Mesenchymal stem cell (in vitro differentiated cells and primary cell): Measurements from ENCODE around the gene CCDC28B.

Experiments used
- DNase-seq: peaks from one replicate; pipeline ENCODE4 v3.0.0-alpha.2; 2013
- H2AFZ ChIP-seq: one replicate; pipeline ENCODE4 v1.6.1; 2013; ENCODE audit warnings: low read depth, mild to moderate bottlenecking, control low read depth, inconsistent platforms, low read length, moderate library complexity
- H2AK5ac ChIP-seq: 2 replicates; pipeline ENCODE4 v1.6.1; 2013; ENCODE audit warnings: low read length, moderate library complexity, mild to moderate bottlenecking, inconsistent platforms; ENCODE audit not compliant: severe bottlenecking
- H2BK120ac ChIP-seq: one replicate; pipeline ENCODE4 v1.6.1; 2013; ENCODE audit warnings: low read depth, mild to moderate bottlenecking, inconsistent platforms, low read length, moderate library complexity
- H2BK12ac ChIP-seq, 2 experiments: one replicate each; pipeline ENCODE4 v1.6.1; 2013; ENCODE audit warnings: inconsistent platforms in 2 of 2, low read length in 2 of 2, mild to moderate bottlenecking in 2 of 2, moderate library complexity in 2 of 2, control low read depth in 1 of 2
- H2BK15ac ChIP-seq: one replicate; pipeline ENCODE4 v1.6.1; 2013; ENCODE audit warnings: mild to moderate bottlenecking, low read depth, inconsistent platforms; ENCODE audit not compliant: poor library complexity, severe bottlenecking
- H2BK5ac ChIP-seq: 2 replicates; pipeline ENCODE4 v1.6.1; 2013; ENCODE audit warnings: low read depth, mild to moderate bottlenecking, low read length, control low read depth, inconsistent platforms; ENCODE audit not compliant: poor library complexity, severe bottlenecking
- H3K14ac ChIP-seq, 2 experiments: one replicate each; pipeline ENCODE4 v1.6.1; 2013; ENCODE audit warnings: inconsistent platforms in 2 of 2, low read length in 2 of 2, control low read depth in 1 of 2, mild to moderate bottlenecking in 1 of 2, moderate library complexity in 1 of 2
- H3K18ac ChIP-seq, 2 experiments: one replicate each; pipeline ENCODE4 v1.6.1; 2013; ENCODE audit warnings: inconsistent platforms in 2 of 2, low read length in 2 of 2, control low read depth in 1 of 2, low read depth in 1 of 2, mild to moderate bottlenecking in 1 of 2
- H3K23ac ChIP-seq, 2 experiments: one replicate each; pipeline ENCODE4 v1.6.1; 2013; ENCODE audit warnings: inconsistent platforms in 2 of 2, low read length in 2 of 2, mild to moderate bottlenecking in 2 of 2, moderate library complexity in 2 of 2, control low read depth in 1 of 2
- H3K27ac ChIP-seq: 2 replicates; pipeline ENCODE4 v1.5.1; 2013; ENCODE audit warnings: mild to moderate bottlenecking, moderate library complexity, low read length, control low read depth, inconsistent platforms; ENCODE audit not compliant: poor library complexity, severe bottlenecking
- H3K27me3 ChIP-seq, 2 experiments: 2 replicates each; pipeline versions ENCODE4 v1.6.1 to v1.7.0; 2013; ENCODE audit warnings: low read length in 2 of 2, mild to moderate bottlenecking in 2 of 2, moderate library complexity in 2 of 2, control low read depth in 1 of 2, inconsistent platforms in 1 of 2; ENCODE audit not compliant: control insufficient read depth in 1 of 2, insufficient read depth in 1 of 2
- H3K36me3 ChIP-seq, 2 experiments: 2 replicates each; pipeline versions ENCODE4 v1.6.1 to v1.7.0; 2013; ENCODE audit warnings: low read length in 2 of 2, control low read depth in 1 of 2, inconsistent platforms in 1 of 2, low read depth in 1 of 2, mild to moderate bottlenecking in 1 of 2; ENCODE audit not compliant: insufficient read depth in 2 of 2, control insufficient read depth in 1 of 2
- H3K4ac ChIP-seq, 2 experiments: one replicate each; pipeline ENCODE4 v1.6.1; 2013; ENCODE audit warnings: inconsistent platforms in 2 of 2, low read length in 2 of 2, mild to moderate bottlenecking in 2 of 2, moderate library complexity in 2 of 2, control low read depth in 1 of 2, low read depth in 1 of 2
- H3K4me1 ChIP-seq: 2 replicates; pipeline ENCODE4 v1.6.1; 2013; ENCODE audit warnings: low read depth, low read length, control low read depth; ENCODE audit not compliant: control insufficient read depth, insufficient read depth
- H3K4me2 ChIP-seq: 2 replicates; pipeline ENCODE4 v1.6.1; 2013; ENCODE audit warnings: low read length, mild to moderate bottlenecking, inconsistent platforms; ENCODE audit not compliant: poor library complexity, severe bottlenecking
- H3K4me3 ChIP-seq, 2 experiments: 2 replicates each; pipeline versions ENCODE4 v1.5.1 to v1.7.0; 2013; ENCODE audit warnings: low read length in 2 of 2, mild to moderate bottlenecking in 2 of 2, control low read depth in 1 of 2, low read depth in 1 of 2; ENCODE audit not compliant: insufficient read depth in 1 of 2
- H3K79me1 ChIP-seq: replicated peaks from 2 replicates; pipeline ENCODE4 v1.6.1; 2013; ENCODE audit warnings: mild to moderate bottlenecking, control low read depth, low read length, inconsistent platforms; ENCODE audit not compliant: poor library complexity, severe bottlenecking
- H3K9ac ChIP-seq: 2 replicates; pipeline ENCODE4 v1.7.0; 2013; ENCODE audit warnings: mild to moderate bottlenecking, low read length, moderate library complexity
- H3K9me3 ChIP-seq: 2 replicates; pipeline ENCODE4 v1.7.0; 2013; ENCODE audit warnings: mild to moderate bottlenecking, low read length; ENCODE audit not compliant: control insufficient read depth
- H4K8ac ChIP-seq: one replicate; pipeline ENCODE4 v1.6.1; 2013; ENCODE audit warnings: inconsistent platforms, mild to moderate bottlenecking, low read length, moderate library complexity
- H4K91ac ChIP-seq: one replicate; pipeline ENCODE4 v1.6.1; 2013; ENCODE audit warnings: mild to moderate bottlenecking, low read length, inconsistent platforms
- WGBS: methylation state at CpG from one replicate; pipeline ENCODE4 v1.1.7; 2013; ENCODE audit warnings: mixed read lengths; 5-methylcytosine and 5-hydroxymethylcytosine counted together

Gene CCDC28B

DNA sequence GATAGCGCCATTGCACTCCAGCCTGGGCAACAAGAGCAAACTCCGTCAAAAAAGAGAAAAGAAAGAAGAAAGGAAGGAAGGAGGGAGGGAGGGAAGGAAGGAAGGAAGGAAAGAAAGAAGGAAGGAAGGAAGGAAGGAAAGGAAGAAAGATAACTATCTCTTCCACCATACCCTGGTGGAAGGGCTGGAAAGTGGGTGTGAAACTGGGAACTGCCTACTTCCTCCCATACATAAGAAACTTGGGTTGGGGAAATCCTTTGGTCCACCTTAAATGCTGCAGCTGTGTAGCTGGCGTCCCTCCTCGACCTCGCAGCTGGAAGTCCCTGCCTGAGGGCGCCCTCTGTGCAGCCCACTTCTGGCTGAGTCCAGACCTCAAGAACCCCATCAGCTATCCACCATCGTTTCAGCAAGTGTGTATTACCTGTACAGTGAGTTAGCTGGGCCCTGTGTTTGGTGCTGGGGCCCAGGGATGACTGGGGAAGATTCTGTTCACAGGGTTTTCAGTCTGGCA, 42.0 kb downstream of the CCDC28B start:
- Histone ChIP-seq H3K4me2 (peak overlapping the region; percentile 18), H3K4me3 (peak overlapping the region in 1 of 2 experiments; percentile 64), H3K9me3 (no peaks in the 10 kb centered on the region), H3K27me3 (no peaks in the 10 kb centered on the region), H4K8ac (peak overlapping the region; percentile 8), H3K27ac (no peak overlapping the region), H2AK5ac (no peak overlapping the region), H3K36me3 (peaks cover 3% of the 10 kb centered on the region in 2 experiments), H2BK5ac (no peak overlapping the region), H2AFZ (peak overlapping the region; percentile 43), H3K4ac (no peak overlapping the region), H2BK120ac (no peak overlapping the region), H3K4me1 (peaks cover 20% of the 10 kb centered on the region), H2BK12ac (peak overlapping the region in 1 of 2 experiments; percentile 15), H3K23ac (no peak overlapping the region), H3K18ac (peak overlapping the region in 1 of 2 experiments; percentile 54), H2BK15ac (no peak overlapping the region), H4K91ac (no peak overlapping the region), H3K9ac (peak overlapping the region; percentile 61), H3K79me1 (no peaks in the 10 kb centered on the region), H3K14ac (no peak overlapping the region)
- WGBS = 33% methylated on average over 6 of the region's 7 CpGs
- peak; percentile 42 for DNase-seq

DNA sequence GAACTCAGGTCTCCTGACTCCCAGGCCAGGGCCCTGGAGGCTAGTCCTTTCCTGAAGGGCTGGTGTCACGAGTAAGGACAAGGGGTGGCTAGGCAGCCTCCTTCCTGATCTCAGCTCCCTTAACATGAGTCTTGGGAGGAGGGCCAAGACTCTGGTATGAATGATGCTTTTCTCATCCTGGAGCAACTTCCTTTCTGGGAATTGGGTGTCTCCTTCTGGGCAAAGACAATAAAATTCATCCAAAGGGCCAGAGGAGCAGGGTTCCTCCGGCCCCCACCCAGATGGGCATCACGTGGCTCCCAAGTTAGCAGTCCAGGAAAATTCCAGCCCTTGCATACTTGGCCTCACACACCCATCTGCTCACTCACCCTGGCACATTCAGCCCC, 46.5 kb downstream of the CCDC28B start, which contains the start of gene FAM167B:
FAM167B (plus strand) TSS at position 335 of the 386 bp plus-strand sequence. CDS start 200 bp downstream, outside the sequence.
- DNase-seq = no peak
- no peak within 1 kb of the TSS for H2BK12ac ChIP-seq
- H3K23ac ChIP-seq = no peak within 1 kb of the TSS
- H4K91ac ChIP-seq = peak within 1 kb of the TSS; percentile 1
- no peak within 1 kb of the TSS for H2BK120ac ChIP-seq
- H3K36me3 ChIP-seq = no peaks in the 10 kb centered on the region
- H3K4ac ChIP-seq = no peak within 1 kb of the TSS
- 91% methylated on average over 3 of the region's 3 CpGs for WGBS
- H2BK15ac ChIP-seq = no peak within 1 kb of the TSS
- H3K14ac ChIP-seq = no peak within 1 kb of the TSS
- peak within 1 kb of the TSS in 1 of 2 experiments; percentile 37 for H3K4me3 ChIP-seq
- H3K9ac ChIP-seq = peak within 1 kb of the TSS; percentile 67
- no peak within 1 kb of the TSS for H3K4me2 ChIP-seq
- H3K27me3 ChIP-seq = peaks cover 0 to 4% of the 10 kb centered on the region in 2 experiments
- H3K9me3 ChIP-seq = no peaks in the 10 kb centered on the region
- no peak within 1 kb of the TSS for H2AFZ ChIP-seq
- no peak within 1 kb of the TSS for H2AK5ac ChIP-seq
- no peaks in the 10 kb centered on the region for H3K79me1 ChIP-seq
- H3K4me1 ChIP-seq = peaks cover 27% of the 10 kb centered on the region
- no peak within 1 kb of the TSS for H3K18ac ChIP-seq
- no peak within 1 kb of the TSS for H4K8ac ChIP-seq
- no peak within 1 kb of the TSS for H3K27ac ChIP-seq
- H2BK5ac ChIP-seq = no peak within 1 kb of the TSS

DNA sequence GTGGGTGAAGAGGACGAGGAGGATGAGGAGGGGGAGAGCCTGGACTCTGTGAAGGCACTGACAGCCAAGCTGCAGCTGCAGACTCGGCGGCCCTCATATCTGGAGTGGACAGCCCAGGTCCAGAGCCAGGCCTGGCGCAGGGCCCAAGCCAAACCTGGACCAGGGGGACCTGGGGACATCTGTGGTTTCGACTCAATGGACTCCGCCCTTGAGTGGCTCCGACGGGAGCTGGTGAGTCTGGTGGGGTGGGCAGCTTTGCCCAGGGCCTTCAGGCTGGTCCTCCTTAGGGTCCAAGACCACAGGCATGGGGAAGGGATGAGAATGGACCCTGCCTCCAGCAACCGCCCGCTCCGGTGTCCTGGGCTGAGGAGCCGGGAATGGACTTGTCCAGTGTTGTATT, 47.1 kb downstream of the CCDC28B start:
- Histone ChIP-seq H3K79me1 (no peaks in the 10 kb centered on the region), H2BK15ac (no peak overlapping the region), H2BK120ac (no peak overlapping the region), H4K8ac (no peak overlapping the region), H3K4me2 (no peak overlapping the region), H3K4me1 (peaks cover 24% of the 10 kb centered on the region), H2AFZ (no peak overlapping the region), H2AK5ac (no peak overlapping the region), H3K9ac (peak overlapping the region; percentile 61), H3K36me3 (no peaks in the 10 kb centered on the region), H2BK12ac (no peak overlapping the region), H3K27ac (no peak overlapping the region), H3K4ac (no peak overlapping the region), H3K18ac (no peak overlapping the region), H2BK5ac (no peak overlapping the region), H3K4me3 (peak overlapping the region in 1 of 2 experiments; percentile 28), H3K27me3 (peaks cover 0 to 5% of the 10 kb centered on the region in 2 experiments), H3K23ac (no peak overlapping the region), H4K91ac (peak overlapping the region; percentile 1), H3K9me3 (no peaks in the 10 kb centered on the region), H3K14ac (no peak overlapping the region)
- 93% methylated on average over 12 of the region's 12 CpGs for WGBS
- no peak for DNase-seq

DNA sequence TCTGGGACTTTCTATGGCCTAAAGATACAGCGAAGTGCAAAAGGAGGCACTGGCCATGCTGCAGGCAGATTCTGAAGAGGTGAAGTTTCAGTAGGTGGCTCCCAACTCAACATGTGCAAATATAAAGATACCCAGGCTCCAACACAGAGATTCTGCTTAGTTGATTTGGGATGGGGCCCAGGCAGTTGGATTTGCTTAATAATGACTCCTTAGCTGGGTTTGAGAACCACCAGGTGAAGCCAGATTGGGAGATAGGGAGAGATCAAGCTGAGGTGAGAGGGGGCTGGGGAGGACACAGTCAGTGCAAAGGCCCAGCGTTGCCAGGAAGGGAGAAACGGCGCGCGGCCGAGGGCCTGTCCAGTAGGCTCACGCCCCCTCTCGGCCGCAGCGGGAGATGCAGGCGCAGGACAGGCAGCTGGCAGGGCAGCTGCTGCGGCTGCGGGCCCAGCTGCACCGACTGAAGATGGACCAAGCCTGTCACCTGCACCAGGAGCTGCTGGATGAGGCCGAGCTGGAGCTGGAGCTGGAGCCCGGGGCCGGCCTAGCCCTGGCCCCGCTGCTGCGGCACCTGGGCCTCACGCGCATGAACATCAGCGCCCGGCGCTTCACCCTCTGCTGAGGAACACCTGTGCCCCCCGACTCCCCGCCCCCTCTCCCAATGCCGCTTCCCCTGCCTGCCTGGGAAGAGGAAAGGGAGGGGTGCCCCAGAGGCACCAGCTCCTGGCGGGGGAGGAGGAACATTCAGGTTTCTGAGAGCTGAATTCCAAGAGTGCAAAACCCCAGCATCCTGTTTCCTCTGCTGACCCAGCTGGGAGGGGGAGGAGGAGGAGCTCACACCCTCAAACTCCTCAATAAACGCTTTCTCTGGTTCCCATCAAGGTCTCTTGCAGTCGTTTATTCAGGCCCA, 47.8 kb downstream of the CCDC28B start:
- Histone ChIP-seq H3K9me3 (no peaks in the 10 kb centered on the region), H3K27me3 (peaks cover 0 to 5% of the 10 kb centered on the region in 2 experiments), H3K79me1 (no peaks in the 10 kb centered on the region), H3K4ac (no peak overlapping the region), H2BK120ac (no peak overlapping the region), H3K18ac (peak overlapping the region in 1 of 2 experiments; percentile 26), H3K36me3 (no peaks in the 10 kb centered on the region), H3K9ac (peak overlapping the region; percentile 61), H2BK5ac (no peak overlapping the region), H3K4me1 (peaks cover 22% of the 10 kb centered on the region), H3K27ac (no peak overlapping the region), H3K4me3 (no peak overlapping the region), H2AK5ac (no peak overlapping the region), H2BK15ac (no peak overlapping the region), H2BK12ac (no peak overlapping the region), H4K91ac (no peak overlapping the region), H4K8ac (no peak overlapping the region), H3K4me2 (peak overlapping the region; percentile 51), H3K23ac (no peak overlapping the region), H2AFZ (no peak overlapping the region), H3K14ac (no peak overlapping the region)
- DNase-seq = peak; percentile 71
- 6% methylated on average over 20 of the region's 31 CpGs for WGBS
